ENCODE data around the gene ANTXR2. TPM values are rescaled to one million over a fixed set of nuclear protein-coding genes. Genes with fewer than 3 reads are reported as not detected.
A peak's percentile ranks its signal among the peaks of the same experiment; 100 is the strongest.
"Not testable (repeated sequence)": the region's sequence is repeated elsewhere in the genome, so short reads cannot be mapped to it uniquely, and the experiment has no call there.

Gene ANTXR2
- total RNA-seq, result 10 to 100 TPM; 13.6 to 16.4 TPM
- polyA plus RNA-seq (2013, experiment 1 of 2), result 38.2 TPM
- 31.8 TPM for polyA plus RNA-seq (2013, experiment 2 of 2)
- long read RNA-seq, experiment 1, partial matches to known transcripts, result 1 of 4 reads
- long read RNA-seq, experiment 1, other reads (novel, unspliced or antisense), result 3 of 4 reads
- long read RNA-seq, experiment 2, full-length matches to known transcripts, result 13 of 16 reads
- long read RNA-seq, experiment 2, partial matches to known transcripts, result 1 of 16 reads
- long read RNA-seq, experiment 2, other reads (novel, unspliced or antisense), result 2 of 16 reads
- long read RNA-seq, experiment 3, full-length matches to known transcripts, result 45 of 53 reads
- long read RNA-seq, experiment 3, partial matches to known transcripts, result 2 of 53 reads
- long read RNA-seq, experiment 3, other reads (novel, unspliced or antisense), result 6 of 53 reads
- long read RNA-seq, experiment 4, full-length matches to known transcripts, result 3 of 4 reads
- long read RNA-seq, experiment 4, partial matches to known transcripts, result 1 of 4 reads
- long read RNA-seq, experiment 4, other reads (novel, unspliced or antisense), result 0 of 4 reads

DNA sequence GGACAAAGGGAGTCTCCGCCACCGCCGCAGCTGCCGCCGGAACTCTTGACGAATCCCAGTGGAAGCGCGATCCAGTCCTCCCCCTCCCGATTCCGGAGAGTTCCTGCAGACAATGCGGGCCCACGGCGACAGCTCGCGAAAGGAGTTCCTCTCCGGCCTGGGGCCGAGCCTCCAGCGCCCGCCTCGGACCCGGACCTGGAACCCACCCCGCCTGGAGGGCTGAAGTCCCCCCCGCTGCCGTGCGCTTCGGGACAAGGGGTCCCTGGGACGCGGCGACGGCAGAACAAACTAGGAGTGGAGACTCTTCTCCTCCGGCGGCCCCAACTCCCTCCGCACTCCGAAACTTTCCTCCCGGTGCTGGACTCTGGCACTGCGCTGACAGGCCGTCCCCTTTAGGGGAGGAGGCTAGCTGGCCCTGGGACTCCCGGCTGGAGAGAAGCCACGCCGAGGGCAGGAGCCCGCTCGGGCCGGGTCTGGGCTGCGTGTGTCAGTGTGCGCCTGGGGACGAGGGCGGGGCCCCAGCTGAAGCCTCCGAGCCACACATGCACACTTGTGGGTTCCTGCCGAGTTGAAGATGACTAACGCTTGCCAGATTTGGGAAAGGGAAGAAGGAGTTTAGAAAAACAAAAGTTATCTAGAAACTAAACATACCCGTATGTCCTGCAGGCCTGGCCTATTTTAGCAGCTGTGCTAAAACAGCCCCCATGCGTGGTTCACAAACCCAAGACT, at the start of gene ANTXR2:
TSS of gene ANTXR2 (minus strand) at position 486 of the 729 bp plus-strand sequence. CDS start 669 bp downstream, outside the sequence.
- Mint-ChIP-seq H3K4me1 (peaks cover 9% of the 10 kb centered on the region), H3K9me3 (peaks cover 3% of the 10 kb centered on the region), H3K4me3 (peak within 1 kb of the TSS; percentile 77), H3K27me3 (ENCODE audit: insufficient read depth) (peaks cover 31% of the 10 kb centered on the region), H3K27ac (peak within 1 kb of the TSS; percentile 52), H3K36me3 (ENCODE audit: low read depth) (no peaks in the 10 kb centered on the region)
- DNase-seq, result peak; percentile 94
- Histone ChIP-seq H3K27ac (ENCODE audit: low read depth, low read length) (peak within 1 kb of the TSS; percentile 95), H3K4me1 (ENCODE audit: control insufficient read depth, insufficient read depth, low read length) (peaks cover 4% of the 10 kb centered on the region), H3K9me3 (ENCODE audit: control insufficient read depth, low read length) (no peaks in the 10 kb centered on the region), H3K36me3 (ENCODE audit: control insufficient read depth, insufficient read depth, low read length) (no peaks in the 10 kb centered on the region), H3K4me3 (ENCODE audit: low read length) (peak within 1 kb of the TSS; percentile 84), H3K9ac (ENCODE audit: extremely low read depth, low read length, poor library complexity, severe bottlenecking) (peak within 1 kb of the TSS; percentile 59), H3K27me3 (ENCODE audit: control insufficient read depth, insufficient read depth, low read length, poor library complexity, severe bottlenecking) (peaks cover 16% of the 10 kb centered on the region)
- peak; percentile 24 for TF ChIP-seq CTCF (conservative IDR thresholded peaks at IDR 0.05)
- 1% methylated on average over 19 to 52 of the region's 52 CpGs for WGBS, 2 experiments (ENCODE audit: insufficient coverage in 1 of 2, insufficient read length in 1 of 2)

- WGBS, 2 experiments (ENCODE audit: insufficient coverage in 1 of 2, insufficient read length in 1 of 2), result 92 to 100% methylated on average over 1 to 3 of the region's 3 CpGs
- peaks cover 60% of the 10 kb centered on the region for H3K27me3 Mint-ChIP-seq (ENCODE audit: insufficient read depth)
- not testable (repeated sequence) for H3K36me3 Mint-ChIP-seq (ENCODE audit: low read depth); H3K9me3 ChIP-seq (ENCODE audit: control insufficient read depth, low read length); DNase-seq; H3K9me3 Mint-ChIP-seq; H3K4me3 Mint-ChIP-seq; H3K36me3 ChIP-seq (ENCODE audit: control insufficient read depth, insufficient read depth, low read length); H3K27ac Mint-ChIP-seq; H3K4me1 ChIP-seq (ENCODE audit: control insufficient read depth, insufficient read depth, low read length); H3K4me1 Mint-ChIP-seq; H3K4me3 ChIP-seq (ENCODE audit: low read length); H3K27ac ChIP-seq (ENCODE audit: low read depth, low read length); H3K9ac ChIP-seq (ENCODE audit: extremely low read depth, low read length, poor library complexity, severe bottlenecking)
- peaks cover 11% of the 10 kb centered on the region for H3K27me3 ChIP-seq (ENCODE audit: control insufficient read depth, insufficient read depth, low read length, poor library complexity, severe bottlenecking)
These were observed 48.8 kb upstream of the ANTXR2 start for GRCh38 chr4:80121815-80122214.

GRCh38 chr4:80119620-80120019, 46.6 kb upstream of the ANTXR2 start:
- H3K27ac ChIP-seq (ENCODE audit: low read depth, low read length); H3K36me3 ChIP-seq (ENCODE audit: control insufficient read depth, insufficient read depth, low read length); H3K9me3 ChIP-seq (ENCODE audit: control insufficient read depth, low read length); H3K27me3 ChIP-seq (ENCODE audit: control insufficient read depth, insufficient read depth, low read length, poor library complexity, severe bottlenecking); H3K4me3 Mint-ChIP-seq; DNase-seq; H3K4me1 ChIP-seq (ENCODE audit: control insufficient read depth, insufficient read depth, low read length); H3K4me1 Mint-ChIP-seq; H3K4me3 ChIP-seq (ENCODE audit: low read length); H3K9me3 Mint-ChIP-seq; H3K9ac ChIP-seq (ENCODE audit: extremely low read depth, low read length, poor library complexity, severe bottlenecking); H3K36me3 Mint-ChIP-seq (ENCODE audit: low read depth); H3K27ac Mint-ChIP-seq: not testable (repeated sequence)
- 85% methylated on average over 3 of the region's 3 CpGs; no CpG with 5 or more reads in 1 of the 2 experiments for WGBS, 2 experiments (ENCODE audit: insufficient coverage in 1 of 2, insufficient read length in 1 of 2)
- peaks cover 38% of the 10 kb centered on the region for H3K27me3 Mint-ChIP-seq (ENCODE audit: insufficient read depth)

GRCh38 chr4:80116516-80116915, 43.5 kb upstream of the ANTXR2 start:
- H3K27me3 ChIP-seq (ENCODE audit: control insufficient read depth, insufficient read depth, low read length, poor library complexity, severe bottlenecking), result no peaks in the 10 kb centered on the region
- no peak overlapping the region for H3K27ac ChIP-seq (ENCODE audit: low read depth, low read length)
- H3K27ac Mint-ChIP-seq, result no peak overlapping the region
- no peak overlapping the region for H3K9ac ChIP-seq (ENCODE audit: extremely low read depth, low read length, poor library complexity, severe bottlenecking)
- no peaks in the 10 kb centered on the region for H3K36me3 ChIP-seq (ENCODE audit: control insufficient read depth, insufficient read depth, low read length)
- H3K4me3 ChIP-seq (ENCODE audit: low read length), result no peak overlapping the region
- H3K9me3 Mint-ChIP-seq, result peaks cover 5% of the 10 kb centered on the region
- H3K36me3 Mint-ChIP-seq (ENCODE audit: low read depth), result no peaks in the 10 kb centered on the region
- TF ChIP-seq CTCF (conservative IDR thresholded peaks at IDR 0.05), result no peak
- H3K27me3 Mint-ChIP-seq (ENCODE audit: insufficient read depth), result peaks cover 29% of the 10 kb centered on the region
- no peaks in the 10 kb centered on the region for H3K9me3 ChIP-seq (ENCODE audit: control insufficient read depth, low read length)
- H3K4me3 Mint-ChIP-seq, result no peak overlapping the region
- WGBS, 2 experiments (ENCODE audit: insufficient coverage in 1 of 2, insufficient read length in 1 of 2), result 88% methylated on average over 1 of the region's 1 CpG; no CpG with 5 or more reads in 1 of the 2 experiments
- no peaks in the 10 kb centered on the region for H3K4me1 ChIP-seq (ENCODE audit: control insufficient read depth, insufficient read depth, low read length)
- no peaks in the 10 kb centered on the region for H3K4me1 Mint-ChIP-seq
- no peak for DNase-seq

Data from endodermal cell (in vitro differentiated cells).